ENCODE data around the gene FLNB. TPM values are rescaled to one million over a fixed set of nuclear protein-coding genes. Genes with fewer than 3 reads are reported as not detected.
A peak's percentile ranks its signal among the peaks of the same experiment; 100 is the strongest.

The FLNB gene
- total RNA-seq, 1 donor from 2014 or later: 183 TPM

- DNase-seq (ENCODE audit: low spot score): no peak
Measured at GRCh38 chr3:58074997-58075396, 66.8 kb downstream of the FLNB start.

GRCh38 chr3:58077596-58078285, 69.5 kb downstream of the FLNB start:
- no peak for DNase-seq (ENCODE audit: low spot score)

- no peak for DNase-seq (ENCODE audit: low spot score)
Measured at GRCh38 chr3:58078610-58079009, 70.4 kb downstream of the FLNB start.

- no peak for DNase-seq (ENCODE audit: low spot score)
Measured at GRCh38 chr3:58079773-58080172, 71.6 kb downstream of the FLNB start.

- DNase-seq (ENCODE audit: low spot score): no peak
Measured at GRCh38 chr3:58082047-58082446, 73.8 kb downstream of the FLNB start.

DNA sequence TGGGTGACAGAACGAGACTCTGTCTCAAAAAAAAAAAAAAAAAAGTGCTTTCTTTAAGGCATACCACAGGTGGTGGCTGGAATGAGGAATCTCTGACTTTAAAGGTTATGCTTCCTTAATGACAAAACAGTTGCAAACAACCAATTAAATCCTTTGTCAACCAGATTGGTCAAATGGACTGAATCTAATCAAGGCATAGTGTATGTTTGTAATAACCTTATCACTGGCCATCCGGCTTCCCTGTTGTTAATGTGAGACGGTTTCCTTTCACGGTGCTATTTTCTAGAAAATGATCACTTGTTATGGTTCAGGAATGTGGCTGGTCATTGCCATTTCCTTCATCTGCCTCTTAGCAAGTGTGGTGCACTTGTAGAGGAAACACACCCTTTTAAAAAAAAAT, 75.9 kb downstream of the FLNB start:
- DNase-seq (ENCODE audit: low spot score): peak; percentile 47

GRCh38 chr3:58084788-58085543, 76.7 kb downstream of the FLNB start:
- no peak for DNase-seq (ENCODE audit: low spot score)

- no peak for DNase-seq (ENCODE audit: low spot score)
Measured at GRCh38 chr3:58085616-58086015, 77.4 kb downstream of the FLNB start.

DNA sequence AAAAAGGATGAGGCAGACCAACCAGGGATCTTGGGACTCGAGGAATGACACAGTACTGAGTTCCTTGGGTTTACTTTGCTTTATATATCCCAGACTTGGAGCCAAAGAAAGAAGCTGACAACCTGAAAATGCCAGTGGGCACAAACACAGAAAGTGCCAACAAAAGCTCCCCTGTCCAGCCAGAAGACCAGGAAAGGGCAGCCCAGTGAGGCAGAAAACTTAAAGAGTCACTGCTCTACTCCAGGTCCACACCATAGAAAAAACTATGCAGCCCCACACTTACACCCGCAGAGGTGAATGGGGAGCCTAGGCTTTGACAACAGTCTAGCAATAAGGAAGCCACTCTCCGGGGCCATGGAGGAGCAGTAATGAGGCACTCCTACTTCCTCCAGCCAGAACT, 80.3 kb downstream of the FLNB start:
- no peak for DNase-seq (ENCODE audit: low spot score)

GRCh38 chr3:58090351-58090750, 82.1 kb downstream of the FLNB start:
- DNase-seq (ENCODE audit: low spot score): no peak

- no peak for DNase-seq (ENCODE audit: low spot score)
Measured at GRCh38 chr3:58092521-58092920, 84.3 kb downstream of the FLNB start.

DNA sequence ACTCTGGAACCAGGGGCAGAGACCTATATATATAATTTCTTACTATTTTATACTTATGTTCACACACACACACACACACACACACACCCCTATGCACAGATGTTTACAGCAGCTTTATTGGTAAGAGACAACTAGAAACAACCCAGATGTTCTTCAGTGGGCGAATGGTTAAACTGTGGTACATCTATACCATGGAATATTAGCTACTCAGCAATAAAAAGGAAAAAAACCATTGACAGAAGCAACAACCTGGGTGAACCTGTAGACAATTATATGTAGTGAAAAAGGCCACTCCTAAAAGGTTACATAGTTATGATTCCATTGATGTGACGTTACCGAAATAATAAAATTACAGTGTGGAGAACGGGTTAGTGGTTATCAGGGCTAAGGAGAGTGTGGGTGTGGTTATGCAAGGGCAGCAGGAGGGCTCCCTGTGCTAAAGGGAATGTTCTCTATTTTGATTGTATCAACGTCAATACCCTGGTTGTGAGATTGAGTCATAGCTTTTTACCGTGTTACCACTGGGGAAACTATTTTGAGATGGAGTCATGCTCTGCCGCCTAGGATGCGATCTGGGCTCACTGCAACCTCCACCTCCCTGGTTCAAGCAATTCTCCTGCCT, 85.5 kb downstream of the FLNB start:
- DNase-seq (ENCODE audit: low spot score): no peak

DNA sequence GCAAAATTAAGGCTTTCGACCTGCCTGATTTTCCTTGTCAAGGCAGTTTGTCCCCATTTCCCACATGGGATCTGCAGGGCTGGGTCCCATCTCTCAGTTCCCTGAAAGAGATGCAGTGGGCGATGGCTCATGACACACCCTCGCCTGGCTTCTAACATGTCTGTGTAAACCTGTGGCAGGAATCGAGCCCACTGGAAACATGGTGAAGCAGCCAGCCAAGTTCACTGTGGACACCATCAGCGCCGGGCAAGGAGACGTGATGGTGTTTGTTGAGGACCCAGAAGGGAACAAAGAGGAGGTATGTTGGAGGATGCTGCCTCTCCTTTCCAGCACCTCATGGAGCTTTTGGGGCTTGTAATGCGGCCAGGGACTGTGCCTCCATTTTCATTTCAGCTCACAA, 86.4 kb downstream of the FLNB start:
- no peak for DNase-seq (ENCODE audit: low spot score)

DNA sequence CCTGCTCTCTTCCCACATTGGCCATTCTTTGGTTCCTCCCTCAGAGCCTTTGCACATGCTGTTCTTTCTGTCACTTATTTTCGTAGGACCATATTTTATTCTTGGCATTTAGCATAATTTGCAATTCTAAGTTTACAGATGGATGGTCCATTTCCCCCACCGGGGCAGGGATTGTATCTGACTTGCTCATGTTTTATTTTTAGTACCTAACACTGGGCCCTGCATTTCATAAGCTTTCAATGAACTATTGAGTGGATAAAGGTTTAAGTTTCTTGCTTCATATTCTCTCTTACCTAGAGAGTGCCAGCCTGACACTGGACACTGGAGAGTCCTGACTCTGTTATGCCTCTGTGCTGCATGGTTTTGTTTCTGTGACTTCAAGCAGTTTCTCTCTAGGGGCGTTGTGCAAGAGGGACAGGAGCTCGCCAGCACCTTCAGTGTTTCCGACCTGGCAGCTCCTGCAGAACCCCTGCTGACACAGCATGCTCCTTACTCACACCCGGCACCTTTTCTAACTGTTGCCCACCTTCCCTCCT, 87.4 kb downstream of the FLNB start:
- no peak for DNase-seq (ENCODE audit: low spot score)

DNA sequence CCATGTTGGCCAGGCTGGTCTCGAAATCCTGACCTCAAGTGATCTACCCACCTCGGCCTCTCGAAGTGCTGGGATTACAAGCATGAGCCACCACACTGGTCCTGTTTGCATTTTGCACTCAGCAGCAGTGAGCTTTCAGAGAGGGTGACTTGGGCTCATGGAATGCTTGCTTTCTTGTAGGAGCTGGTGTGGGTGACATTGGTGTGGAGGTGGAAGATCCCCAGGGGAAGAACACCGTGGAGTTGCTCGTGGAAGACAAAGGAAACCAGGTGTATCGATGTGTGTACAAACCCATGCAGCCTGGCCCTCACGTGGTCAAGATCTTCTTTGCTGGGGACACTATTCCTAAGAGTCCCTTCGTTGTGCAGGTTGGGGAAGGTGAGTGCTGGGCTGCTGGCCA, 90.3 kb downstream of the FLNB start:
- no peak for DNase-seq (ENCODE audit: low spot score)

DNA sequence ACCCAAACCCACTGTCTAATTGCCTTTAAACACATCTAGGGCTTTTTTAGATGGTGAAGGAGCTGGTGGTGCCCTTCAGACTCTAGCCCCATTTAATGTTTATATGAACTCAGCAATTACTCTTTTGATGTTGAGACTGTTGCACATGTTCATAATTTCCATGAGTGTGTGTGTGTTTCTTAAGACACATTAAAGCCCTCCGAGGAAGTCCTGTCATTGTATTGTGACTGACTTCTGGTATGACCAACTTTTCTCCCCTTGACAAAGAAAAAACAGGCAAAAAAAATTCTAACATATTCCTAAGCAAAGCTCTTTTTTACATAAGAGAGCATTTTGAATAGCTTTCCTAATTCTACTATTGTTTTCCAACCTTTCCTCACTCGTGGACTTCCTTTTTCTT, 91.6 kb downstream of the FLNB start:
- no peak for DNase-seq (ENCODE audit: low spot score)

DNA sequence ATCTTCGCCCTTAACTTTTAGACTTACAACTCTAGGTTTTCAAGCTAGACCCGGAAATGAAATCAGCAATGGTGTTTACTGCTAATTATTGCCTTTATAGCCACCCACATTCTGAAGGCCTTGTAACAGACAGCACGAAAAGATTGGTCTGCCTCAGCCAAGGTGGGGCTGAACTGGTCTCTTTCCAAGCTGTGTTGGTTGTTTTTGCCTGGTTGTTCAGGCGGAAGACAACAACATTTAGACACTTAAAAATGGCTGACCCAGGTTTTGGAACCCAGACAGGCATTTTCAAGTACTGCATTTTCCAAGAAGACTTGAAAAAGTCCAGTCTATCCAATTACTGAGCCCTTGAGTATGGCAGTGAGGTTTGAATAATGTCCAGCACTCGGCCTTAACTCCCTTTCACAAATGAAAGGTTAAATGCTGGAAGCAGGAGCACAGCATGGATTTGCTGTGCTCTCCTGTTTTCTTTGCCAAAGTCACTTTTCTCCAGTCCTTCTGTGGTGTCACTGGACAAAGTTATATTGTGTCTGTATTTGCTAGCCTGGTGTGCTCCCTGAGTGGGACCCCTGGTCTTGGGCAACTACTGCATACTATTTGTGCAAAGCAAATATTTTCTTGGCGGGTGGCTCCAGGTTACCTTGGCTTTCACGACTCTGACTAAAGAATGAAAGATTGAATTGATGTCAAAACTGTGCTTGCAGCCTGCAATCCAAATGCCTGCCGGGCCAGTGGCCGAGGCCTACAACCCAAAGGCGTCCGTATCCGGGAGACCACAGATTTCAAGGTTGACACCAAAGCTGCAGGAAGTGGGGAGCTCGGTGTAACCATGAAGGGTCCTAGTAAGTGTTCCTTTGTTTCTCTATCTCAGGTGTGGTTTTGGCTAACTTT, 93.5 kb downstream of the FLNB start:
- no peak for DNase-seq (ENCODE audit: low spot score)

DNA sequence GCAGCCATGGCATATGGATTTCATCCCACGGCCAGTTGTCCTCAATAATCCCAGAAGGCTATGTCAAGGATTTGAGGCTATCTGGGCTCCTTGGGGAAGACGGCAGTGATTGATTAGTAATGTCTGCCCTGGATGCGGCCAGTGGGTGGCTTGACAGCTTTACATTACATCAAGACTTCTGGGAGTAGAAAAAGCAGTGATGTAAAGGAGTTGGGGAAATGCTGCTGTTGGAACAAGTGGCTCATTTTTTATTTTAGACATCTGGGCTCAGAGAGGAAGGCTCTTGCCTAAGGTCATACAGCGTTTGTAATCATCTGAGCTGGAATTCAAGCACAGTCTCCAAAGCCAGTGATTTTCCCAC, 94.1 kb downstream of the FLNB start:
- DNase-seq (ENCODE audit: low spot score): no peak

DNA sequence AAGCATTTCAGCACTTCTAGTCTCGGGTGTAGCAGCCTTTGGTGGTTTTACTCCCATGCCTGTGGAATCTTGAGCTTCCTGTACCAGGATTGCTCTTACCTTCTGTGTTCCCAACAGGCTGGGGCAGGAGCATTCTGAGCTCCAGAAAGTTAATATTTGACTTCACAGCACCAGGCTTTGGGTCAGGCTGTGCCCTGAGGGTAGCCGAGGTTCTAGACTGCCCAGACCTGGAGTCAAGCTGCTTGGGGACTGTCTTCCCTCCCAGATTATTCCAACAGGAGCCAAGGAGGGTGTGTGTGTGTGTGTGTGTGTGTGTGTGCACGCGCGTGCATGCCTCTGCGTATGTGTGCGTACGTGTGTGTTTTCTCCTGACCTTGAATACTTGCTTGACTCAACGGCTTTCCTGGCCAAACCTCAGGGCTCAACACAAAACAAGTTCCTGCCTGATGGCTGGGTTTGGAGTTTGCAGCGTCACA, 94.8 kb downstream of the FLNB start:
- DNase-seq (ENCODE audit: low spot score): peak; percentile 31

DNA sequence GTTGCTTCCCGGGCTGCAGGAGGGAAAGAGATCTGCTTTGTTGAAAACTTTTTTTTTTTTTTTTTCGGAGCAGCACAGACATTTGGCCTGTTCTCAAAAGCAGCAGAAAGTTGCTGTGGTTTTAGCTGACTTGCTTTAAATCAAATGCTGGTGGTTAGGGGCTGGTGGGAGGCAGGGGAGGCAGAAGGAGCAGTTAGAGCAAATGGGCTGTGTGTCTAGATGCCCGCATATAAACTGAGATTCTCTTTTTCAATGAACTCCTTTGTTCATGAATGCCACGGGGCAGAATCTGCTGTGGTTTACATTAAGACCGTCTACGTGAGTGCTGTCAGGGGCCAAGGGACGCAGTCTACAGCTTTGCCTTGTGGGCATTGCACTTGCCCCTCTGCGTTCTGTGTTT, 95.9 kb downstream of the FLNB start:
- DNase-seq (ENCODE audit: low spot score): peak; percentile 24

DNA sequence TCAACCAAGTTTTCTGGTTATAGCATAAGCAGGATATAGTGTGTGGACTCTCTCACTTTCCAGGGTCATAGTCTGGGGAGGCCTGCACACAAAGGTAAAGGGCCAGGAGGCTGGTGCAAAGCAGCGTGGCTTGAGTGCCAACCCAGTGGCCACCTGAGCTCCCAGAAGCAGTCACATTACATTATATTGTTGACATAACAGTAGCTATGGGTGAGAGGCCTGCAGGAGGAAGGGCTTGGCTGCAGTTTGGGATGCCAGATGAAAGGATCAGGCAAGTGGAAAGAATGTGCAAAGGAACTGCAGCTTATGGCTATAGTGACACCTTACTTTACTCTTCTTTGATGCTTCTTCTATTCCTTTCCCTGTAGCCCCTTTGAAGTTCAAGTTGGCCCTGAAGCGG, 96.5 kb downstream of the FLNB start:
- DNase-seq (ENCODE audit: low spot score): no peak

GRCh38 chr3:58105196-58105595, 97.0 kb downstream of the FLNB start:
- DNase-seq (ENCODE audit: low spot score): no peak
